Stomach (tissue), 4 donors: ENCODE data around the gene MARK1.

Source experiments
- CTCF ChIP-seq, 7 experiments: fragments of 450-650 bp in 4 of 7; fragments of 200-600 bp in 3 of 7; sonication (generic) in 3 of 7; IDR thresholded peaks; one replicate each; pipeline ENCODE4 v1.5.1; 2016 to 2019; ENCODE audit warnings: antibody characterized with exemption in 7 of 7, control low read depth in 2 of 7, mild to moderate bottlenecking in 1 of 7
- EP300 ChIP-seq: sonication (generic); formaldehyde crosslinking; IDR thresholded peaks from one replicate; pipeline ENCODE4 v1.6.1; 2017; ENCODE audit warnings: antibody characterized with exemption
- POLR2A ChIP-seq, 4 donors: fragments of 450-650 bp; IDR thresholded peaks; one replicate each; pipeline ENCODE4 v1.6.1; 2016; ENCODE audit warnings: antibody characterized with exemption in 4 of 4, control low read depth in 2 of 4, mild to moderate bottlenecking in 1 of 4, moderate library complexity in 1 of 4

GRCh38 chr1:220529521-220530020 lies 1.6 kb downstream of the MARK1 start:
- TF ChIP-seq CTCF (IDR thresholded peaks at IDR 0.05) (no peak), EP300 (no peak), POLR2A (IDR thresholded peaks at IDR 0.05) (no peak)
